Stimulated activated CD8-positive, alpha-beta memory T cell treated with anti-CD3 and anti-CD28 coated beads, Interleukin-15, amount 100 ng/mL, for 24 hours (primary cell): ENCODE results near the gene NEUROD1.
"Not testable (repeated sequence)": the region's sequence is repeated elsewhere in the genome, so short reads cannot be mapped to it uniquely, and the experiment has no call there.

Experiments
- DNase-seq: peaks from one replicate; pipeline ENCODE4 v3.0.0-alpha.2; 2020; ENCODE audit warnings: low read depth

The NEUROD1 gene

GRCh38 chr2:181680055-181680936, at the start of gene NEUROD1:
TSS of gene NEUROD1 (minus strand) at chr2:181680517. CDS start at chr2:181678860, 1,657 bp downstream.
- DNase-seq: no peak

GRCh38 chr2:181725476-181725875, 45.2 kb upstream of the NEUROD1 start:
- no peak for DNase-seq

GRCh38 chr2:181724662-181725061, 44.3 kb upstream of the NEUROD1 start:
- no peak for DNase-seq

- no peak for DNase-seq
These were observed 43.4 kb upstream of the NEUROD1 start for GRCh38 chr2:181723731-181724130.

- peak; percentile 13 for DNase-seq
These were observed 34.8 kb upstream of the NEUROD1 start for GRCh38 chr2:181715033-181715630.

GRCh38 chr2:181711051-181711450, 30.7 kb upstream of the NEUROD1 start:
- not testable (repeated sequence) for DNase-seq

GRCh38 chr2:181702519-181702918, 22.2 kb upstream of the NEUROD1 start:
- DNase-seq: not testable (repeated sequence)

GRCh38 chr2:181698223-181698622, 17.9 kb upstream of the NEUROD1 start:
- no peak for DNase-seq

GRCh38 chr2:181697571-181697970, 17.3 kb upstream of the NEUROD1 start:
- no peak for DNase-seq

GRCh38 chr2:181697126-181697525, 16.8 kb upstream of the NEUROD1 start:
- DNase-seq: no peak

- DNase-seq: no peak
These were observed 14.0 kb upstream of the NEUROD1 start for GRCh38 chr2:181694271-181694670.

- no peak for DNase-seq
These were observed 10.5 kb upstream of the NEUROD1 start for GRCh38 chr2:181690860-181691259.

GRCh38 chr2:181686576-181687185, 6.4 kb upstream of the NEUROD1 start:
- DNase-seq: no peak

GRCh38 chr2:181685150-181685688, 4.9 kb upstream of the NEUROD1 start:
- DNase-seq: no peak

- DNase-seq: no peak
These were observed 4.3 kb upstream of the NEUROD1 start for GRCh38 chr2:181684454-181685149.

- no peak for DNase-seq
These were observed 3.5 kb upstream of the NEUROD1 start for GRCh38 chr2:181683518-181684453.

- no peak for DNase-seq
These were observed 2.6 kb upstream of the NEUROD1 start for GRCh38 chr2:181682795-181683517.

GRCh38 chr2:181682026-181682789, 1.9 kb upstream of the NEUROD1 start:
- no peak for DNase-seq
